Thyroid gland (tissue), 4 donors: Measurements from ENCODE around the gene SLC35F3.

Source experiments
- CTCF ChIP-seq, 6 experiments: fragments of 200-600 bp in 3 of 6; fragments of 450-650 bp in 3 of 6; sonication (generic) in 3 of 6; IDR thresholded peaks; one replicate each; pipeline ENCODE4 v1.5.1; 2016 to 2019; ENCODE audit warnings: antibody characterized with exemption in 6 of 6, mild to moderate bottlenecking in 2 of 6, inconsistent platforms in 1 of 6, moderate library complexity in 1 of 6
- POLR2A ChIP-seq, 2 donors: fragments of 450-650 bp; IDR thresholded peaks; one replicate each; pipeline ENCODE4 v1.6.1; 2017; ENCODE audit warnings: antibody characterized with exemption in 2 of 2, mild to moderate bottlenecking in 2 of 2, moderate library complexity in 1 of 2

- TF ChIP-seq CTCF (IDR thresholded peaks at IDR 0.05) (no peak), POLR2A (IDR thresholded peaks at IDR 0.05) (no peak)
Measured at GRCh38 chr1:234091876-234092275, 187.4 kb downstream of the SLC35F3 start.
